Spleen (tissue), 7 donors: ENCODE data around the gene CCDC120.

Source experiments
- CTCF ChIP-seq, 11 experiments: fragments of 200-600 bp in 7 of 11; fragments of 450-650 bp in 4 of 11; sonication (generic) in 4 of 11; IDR thresholded peaks in 8 of 11; conservative IDR thresholded peaks in 3 of 11; 1 replicate in 7 of 11; 2 replicates in 4 of 11; pipeline versions ENCODE4 v1.4.0 to v1.8.0; 2016 to 2021; ENCODE audit warnings: antibody characterized with exemption in 11 of 11, inconsistent platforms in 4 of 11, mild to moderate bottlenecking in 1 of 11
- POLR2A ChIP-seq, 3 donors: fragments of 450-650 bp; IDR thresholded peaks; one replicate each; pipeline ENCODE4 v1.5.1; 2017; ENCODE audit warnings: antibody characterized with exemption in 3 of 3, mild to moderate bottlenecking in 1 of 3
- donor health status: DM: no; HTN: no; CAD: no; lungs with moderate emphysema.
- donor health status: DM: no; HTN: no; CAD: no.
- donor health status: DM: no; HTN: no; CAD: no.

DNA sequence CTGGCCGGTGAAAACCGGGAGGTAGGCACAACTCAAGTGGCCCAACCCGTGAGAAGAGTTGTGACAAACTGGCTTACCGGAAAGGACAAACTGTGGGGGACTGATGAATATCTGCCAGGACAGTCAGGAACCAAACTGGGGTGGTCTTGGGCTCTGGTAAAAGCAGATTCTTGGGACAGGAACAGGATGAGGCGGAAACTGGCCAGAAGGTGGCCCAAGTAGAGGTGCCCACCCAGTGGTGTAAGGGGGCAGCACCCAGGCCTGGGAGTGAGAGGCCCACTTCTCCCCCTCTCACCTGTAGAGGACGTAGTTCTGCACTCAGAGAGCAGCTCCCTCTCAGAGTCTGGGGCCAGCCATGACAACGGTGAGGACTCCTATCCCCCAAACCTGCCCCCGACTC lies 5.9 kb downstream of the CCDC120 start:
- TF ChIP-seq POLR2A (IDR thresholded peaks at IDR 0.05) (no peak), CTCF (IDR thresholded peaks at IDR 0.05 in 8 of 11, conservative IDR thresholded peaks at IDR 0.05 in 3 of 11) (no peak)
